Measurements from ENCODE around the gene ATF7IP. TPM values are rescaled to one million over a fixed set of nuclear protein-coding genes. Genes with fewer than 3 reads are reported as not detected.

Gene ATF7IP
- total RNA-seq, 1 experiment from 2014 or later: 172 TPM

GRCh38 chr12:14416658-14417057, 51.2 kb downstream of the ATF7IP start:
- no peak overlapping the region for H4K5ac ChIP-seq (ENCODE audit: insufficient read length, low read depth, low read length)
- no peak overlapping the region for H4K8ac ChIP-seq (replicated peaks; ENCODE audit: insufficient read length, low read depth, low read length)
- H2BK12ac ChIP-seq (ENCODE audit: insufficient read length, low read depth, low read length): no peak overlapping the region
- no peak overlapping the region for H2AFZ ChIP-seq (ENCODE audit: low read length)
- H3T11ph ChIP-seq (ENCODE audit: low read length): no peak overlapping the region
- H3K18ac ChIP-seq (ENCODE audit: insufficient read length, low read depth, low read length): no peak overlapping the region
- H3K23me2 ChIP-seq (ENCODE audit: insufficient read length, low read depth, low read length, poor library complexity, severe bottlenecking): no peaks in the 10 kb centered on the region
- H3K27me3 Mint-ChIP-seq (ENCODE audit: low read depth): no peaks in the 10 kb centered on the region
- no peaks in the 10 kb centered on the region for H3K9me3 Mint-ChIP-seq
- peaks cover 33% of the 10 kb centered on the region; the same call in 1 of the 2 replicates for H3K79me2 ChIP-seq (ENCODE audit: insufficient read depth, low read length)
- H2BK120ac ChIP-seq (ENCODE audit: low read depth, low read length, poor library complexity, severe bottlenecking): no peak overlapping the region
- no peak overlapping the region for H3K27ac ChIP-seq (ENCODE audit: insufficient read length, low read depth, low read length)
- peak overlapping the region in 1 of 2 experiments; percentile 23; a peak in 1 of 5 replicates for H3K4me3 Mint-ChIP-seq
- peaks cover 11 to 16% (median 15%) of the 10 kb centered on the region in 3 experiments; a peak in 6 of 7 replicates for H3K36me3 Mint-ChIP-seq (ENCODE audit: insufficient read depth in 1 of 3, low read depth in 3 of 3)
- H3K9me3 ChIP-seq (ENCODE audit: control insufficient read depth, low read depth, low read length): no peaks in the 10 kb centered on the region
- H2BK15ac ChIP-seq (ENCODE audit: low read depth, low read length): no peak overlapping the region
- no peak overlapping the region for H2AK5ac ChIP-seq (ENCODE audit: insufficient read length, low read length)
- H3K79me1 ChIP-seq (ENCODE audit: insufficient read depth, low read depth, low read length, poor library complexity, severe bottlenecking): peaks cover 3% of the 10 kb centered on the region
- H3K23ac ChIP-seq (ENCODE audit: insufficient read length, low read depth, low read length): no peak overlapping the region
- no peaks in the 10 kb centered on the region for H4K20me1 ChIP-seq (ENCODE audit: control insufficient read depth, insufficient read depth, insufficient read length)
- H3K9ac ChIP-seq (ENCODE audit: extremely low read depth, insufficient read length, low read length): no peak overlapping the region
- H3K14ac ChIP-seq (ENCODE audit: insufficient read depth, low read length): no peak overlapping the region
- TF ChIP-seq, protein P1, sequence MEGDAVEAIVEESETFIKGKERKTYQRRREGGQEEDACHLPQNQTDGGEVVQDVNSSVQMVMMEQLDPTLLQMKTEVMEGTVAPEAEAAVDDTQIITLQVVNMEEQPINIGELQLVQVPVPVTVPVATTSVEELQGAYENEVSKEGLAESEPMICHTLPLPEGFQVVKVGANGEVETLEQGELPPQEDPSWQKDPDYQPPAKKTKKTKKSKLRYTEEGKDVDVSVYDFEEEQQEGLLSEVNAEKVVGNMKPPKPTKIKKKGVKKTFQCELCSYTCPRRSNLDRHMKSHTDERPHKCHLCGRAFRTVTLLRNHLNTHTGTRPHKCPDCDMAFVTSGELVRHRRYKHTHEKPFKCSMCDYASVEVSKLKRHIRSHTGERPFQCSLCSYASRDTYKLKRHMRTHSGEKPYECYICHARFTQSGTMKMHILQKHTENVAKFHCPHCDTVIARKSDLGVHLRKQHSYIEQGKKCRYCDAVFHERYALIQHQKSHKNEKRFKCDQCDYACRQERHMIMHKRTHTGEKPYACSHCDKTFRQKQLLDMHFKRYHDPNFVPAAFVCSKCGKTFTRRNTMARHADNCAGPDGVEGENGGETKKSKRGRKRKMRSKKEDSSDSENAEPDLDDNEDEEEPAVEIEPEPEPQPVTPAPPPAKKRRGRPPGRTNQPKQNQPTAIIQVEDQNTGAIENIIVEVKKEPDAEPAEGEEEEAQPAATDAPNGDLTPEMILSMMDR (conservative IDR thresholded peaks at IDR 0.05): no peak
- H2BK20ac ChIP-seq (ENCODE audit: low read depth, low read length, poor library complexity, severe bottlenecking): no peak overlapping the region
- no peak overlapping the region for H4K91ac ChIP-seq (ENCODE audit: insufficient read length, low read depth, low read length)
- H3K56ac ChIP-seq (ENCODE audit: insufficient read length, low read depth, low read length): no peak overlapping the region
- H3K4me2 ChIP-seq (ENCODE audit: insufficient read depth, insufficient read length, low read length): no peak overlapping the region
- peaks cover 53 to 54% of the 10 kb centered on the region in 2 experiments for H3K4me1 Mint-ChIP-seq
- 0 out of 2 replicates have a peak, but pooled peaks cover 4% of the 10 kb centered on the region for H3K4me1 ChIP-seq (ENCODE audit: insufficient read depth, low read length)
- no peaks in the 10 kb centered on the region for H3K27me3 ChIP-seq (ENCODE audit: insufficient read depth, low read length)
- no peak overlapping the region for H3K4ac ChIP-seq (ENCODE audit: low read depth, low read length)
- DNase-seq: peak; percentile 46
- peak overlapping the region in 2 of 3 experiments; percentile 91 to 97; a peak in 4 of 7 replicates for H3K27ac Mint-ChIP-seq
- H2BK5ac ChIP-seq (ENCODE audit: insufficient read length, low read length): no peak overlapping the region
- no CpG with 5 or more reads among the region's 1 CpG for whole genome bisulfite sequencing (ENCODE audit: extremely low coverage, insufficient read length, low lambda C conversion rate)
